SU-DHL-6 (cell line): ENCODE measurements around the gene EPB41.

Source experiments
- H2AFZ ChIP-seq: fragments of 200-600 bp; sonication (generic); 2 replicates; pipeline ENCODE4 v1.6.1; 2014; ENCODE audit warnings: low read depth, mild to moderate bottlenecking, moderate library complexity, mixed read lengths, antibody characterized with exemption, low read length; ENCODE audit not compliant: severe bottlenecking
- H3F3A ChIP-seq: fragments of 200-600 bp; shearing (Covaris generic); 2 replicates; pipeline ENCODE4 v1.6.0; 2016; ENCODE audit warnings: antibody characterized with exemption, mild to moderate bottlenecking; ENCODE audit not compliant: insufficient read depth
- H3K27ac ChIP-seq: fragments of 200-600 bp; sonication (generic); 2 replicates; pipeline ENCODE4 v1.5.1; 2016; ENCODE audit warnings: low read depth, mild to moderate bottlenecking, low read length, moderate library complexity, mixed read lengths
- H3K27me3 ChIP-seq: fragments of 200-600 bp; sonication (generic), shearing (Covaris generic); 2 replicates; pipeline ENCODE4 v1.6.0; 2014; ENCODE audit warnings: mild to moderate bottlenecking, low read length
- H3K36me3 ChIP-seq: fragments of 200-600 bp; sonication (generic); 2 replicates; pipeline ENCODE4 v1.6.1; 2014; ENCODE audit warnings: mild to moderate bottlenecking, low read length, mixed read lengths
- H3K4me2 ChIP-seq: fragments of 300-600, 200-600 bp; shearing (Covaris generic), sonication (generic); 2 replicates; pipeline ENCODE4 v1.6.0; 2014; ENCODE audit warnings: low read length, low read depth, mild to moderate bottlenecking; ENCODE audit not compliant: poor library complexity, severe bottlenecking
- H3K4me3 ChIP-seq: fragments of 200-600 bp; sonication (generic); 2 replicates; pipeline ENCODE4 v1.5.1; 2014; ENCODE audit warnings: antibody characterized with exemption, low read length, mild to moderate bottlenecking, mixed read lengths; ENCODE audit not compliant: insufficient read depth, poor library complexity, severe bottlenecking
- H3K79me2 ChIP-seq: fragments of 200-600 bp; sonication (generic); 2 replicates; pipeline ENCODE4 v1.6.1; 2014; ENCODE audit warnings: mild to moderate bottlenecking, low read length, moderate library complexity; ENCODE audit not compliant: insufficient read depth
- H3K9ac ChIP-seq: fragments of 200-600 bp; sonication (generic); 2 replicates; pipeline ENCODE4 v1.7.0; 2014; ENCODE audit warnings: mild to moderate bottlenecking, low read length
- H3K9me2 ChIP-seq: fragments of 200-600 bp; sonication (generic); replicated peaks from 2 replicates; pipeline ENCODE4 v1.6.1; 2014; ENCODE audit warnings: low read length; ENCODE audit not compliant: insufficient read depth
- H3K9me3 ChIP-seq: fragments of 200-600 bp; sonication (generic); 2 replicates; pipeline ENCODE4 v1.6.1; 2014; ENCODE audit warnings: low read length, mixed read lengths; ENCODE audit not compliant: insufficient read depth
- H4K20me1 ChIP-seq: fragments of 200-600 bp; sonication (generic); 2 replicates; pipeline ENCODE4 v1.6.1; 2014; ENCODE audit warnings: low read depth, mild to moderate bottlenecking, antibody characterized with exemption, low read length, moderate library complexity, mixed read lengths
- CTCF ChIP-seq: fragments of 200-600 bp; sonication (generic); IDR thresholded peaks from one replicate; pipeline ENCODE4 v1.5.1; 2017; ENCODE audit warnings: antibody characterized with exemption, mild to moderate bottlenecking, low read length, moderate library complexity; ENCODE audit not compliant: insufficient read depth, poor library complexity, severe bottlenecking
- EZH2phosphoT487 ChIP-seq: fragments of 200-600 bp; sonication (generic), shearing (Covaris generic); conservative IDR thresholded peaks from 2 replicates; pipeline ENCODE4 v1.6.1; 2018; ENCODE audit warnings: mild to moderate bottlenecking, antibody characterized with exemption, low read length, moderate library complexity, mixed read lengths

Gene EPB41

GRCh38 chr1:28888915-28889314 is 25.5 kb upstream of the EPB41 start:
- no peak overlapping the region for H3K4me2 ChIP-seq
- H2AFZ ChIP-seq = no peak overlapping the region
- H3F3A ChIP-seq = peaks cover 23% of the 10 kb centered on the region
- H3K27me3 ChIP-seq = no peaks in the 10 kb centered on the region
- no peak overlapping the region for H3K4me3 ChIP-seq
- no peaks in the 10 kb centered on the region for H3K9me2 ChIP-seq
- no peak overlapping the region for H3K9ac ChIP-seq
- H3K36me3 ChIP-seq = no peaks in the 10 kb centered on the region
- no peak overlapping the region for H3K27ac ChIP-seq
- no peaks in the 10 kb centered on the region for H4K20me1 ChIP-seq
- TF ChIP-seq EZH2phosphoT487 (no peak), CTCF (no peak)
- no peaks in the 10 kb centered on the region for H3K9me3 ChIP-seq
- H3K79me2 ChIP-seq = peaks cover 43% of the 10 kb centered on the region

GRCh38 chr1:28889357-28889756 is 25.0 kb upstream of the EPB41 start:
- peaks cover 47% of the 10 kb centered on the region for H3K79me2 ChIP-seq
- no peak for TF ChIP-seq EZH2phosphoT487
- TF ChIP-seq CTCF = no peak
- H3K36me3 ChIP-seq = no peaks in the 10 kb centered on the region

GRCh38 chr1:28890435-28890834 is 23.9 kb upstream of the EPB41 start:
- no peaks in the 10 kb centered on the region for H3K9me3 ChIP-seq
- H3K27ac ChIP-seq = no peak overlapping the region
- TF ChIP-seq CTCF (no peak), EZH2phosphoT487 (no peak)

More at GRCh38 chr1:28889357-28889756, 25.0 kb upstream of the EPB41 start:
- H3K9ac ChIP-seq = no peak overlapping the region
- no peaks in the 10 kb centered on the region for H3K9me3 ChIP-seq
- H3K27ac ChIP-seq = no peak overlapping the region
- no peaks in the 10 kb centered on the region for H3K9me2 ChIP-seq
- no peak overlapping the region for H3K4me2 ChIP-seq
- H2AFZ ChIP-seq = no peak overlapping the region
- no peaks in the 10 kb centered on the region for H4K20me1 ChIP-seq
- H3F3A ChIP-seq = peaks cover 21% of the 10 kb centered on the region
- H3K27me3 ChIP-seq = no peaks in the 10 kb centered on the region
- no peak overlapping the region for H3K4me3 ChIP-seq

GRCh38 chr1:28890836-28891235 is 23.5 kb upstream of the EPB41 start:
- Histone ChIP-seq H3K27me3 (no peaks in the 10 kb centered on the region), H3K79me2 (peaks cover 60% of the 10 kb centered on the region), H3F3A (peaks cover 9% of the 10 kb centered on the region), H3K4me3 (no peak overlapping the region), H3K36me3 (no peaks in the 10 kb centered on the region), H3K27ac (0 out of 2 replicates have a peak overlapping the region, but pooled peaks have one; percentile 13), H3K4me2 (no peak overlapping the region), H3K9me3 (no peaks in the 10 kb centered on the region), H3K9ac (no peak overlapping the region), H3K9me2 (no peaks in the 10 kb centered on the region), H2AFZ (no peak overlapping the region), H4K20me1 (no peaks in the 10 kb centered on the region)
- TF ChIP-seq CTCF (no peak), EZH2phosphoT487 (no peak)

More at GRCh38 chr1:28890435-28890834, 23.9 kb upstream of the EPB41 start:
- Histone ChIP-seq H2AFZ (no peak overlapping the region), H3F3A (peaks cover 13% of the 10 kb centered on the region), H3K9me2 (no peaks in the 10 kb centered on the region), H4K20me1 (no peaks in the 10 kb centered on the region), H3K4me2 (no peak overlapping the region), H3K27me3 (no peaks in the 10 kb centered on the region), H3K36me3 (no peaks in the 10 kb centered on the region), H3K4me3 (no peak overlapping the region), H3K79me2 (peaks cover 58% of the 10 kb centered on the region), H3K9ac (no peak overlapping the region)
